Forelimb muscle (tissue), 1 donor: ENCODE results near the gene CIB4. TPM values are rescaled to one million over a fixed set of nuclear protein-coding genes. Genes with fewer than 3 reads are reported as not detected.

Experiments
- DNase-seq: peaks from one replicate; pipeline ENCODE4 v3.0.0-alpha.2; 2013; ENCODE audit warnings: low read depth
- polyA plus RNA-seq: library from polyadenylated mRNA; unstranded; fragments of 120-200 nt; gene quantifications from one replicate; pipeline ENCODE4 v1.2.1, GENCODE V29; 2013; ENCODE audit not compliant: insufficient read length

The CIB4 gene
- polyA plus RNA-seq, 1 donor = not detected

DNA sequence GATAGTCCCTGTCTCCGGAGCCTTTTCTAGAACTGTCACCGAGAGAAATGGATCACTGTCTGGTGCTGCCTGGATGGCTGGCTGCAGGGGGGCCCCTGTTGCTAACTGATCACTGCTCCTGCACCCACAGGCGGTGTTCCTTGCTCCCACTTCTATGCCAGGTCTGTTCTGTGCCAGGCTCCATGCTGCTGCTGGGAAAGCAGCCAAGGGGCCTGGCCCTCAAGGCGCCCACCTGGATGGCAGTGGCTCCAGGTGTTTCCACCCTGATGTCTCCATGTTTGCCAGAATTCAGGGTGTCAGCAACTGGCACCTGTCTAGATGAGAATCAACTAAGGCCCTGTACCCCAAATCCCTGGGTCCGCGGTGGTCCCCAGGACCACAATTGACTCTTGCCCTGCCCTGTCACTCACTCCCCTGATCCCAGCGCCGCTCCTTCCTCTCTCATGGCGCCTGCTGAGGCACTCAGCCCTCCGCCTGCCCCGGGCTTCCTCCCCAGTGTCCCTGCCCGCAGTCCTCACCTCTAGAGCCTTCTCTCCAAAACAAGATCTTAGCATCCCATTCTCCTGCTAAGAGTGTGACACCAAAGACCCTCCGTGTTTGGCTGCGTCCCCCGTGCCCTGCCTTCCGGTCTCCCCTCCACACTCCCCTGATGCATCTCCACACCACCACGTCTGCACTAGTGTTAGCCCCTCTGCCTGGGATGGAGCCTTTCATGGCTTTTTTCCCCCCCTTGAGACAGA is 90.7 kb downstream of the CIB4 start:
- DNase-seq = no peak

DNA sequence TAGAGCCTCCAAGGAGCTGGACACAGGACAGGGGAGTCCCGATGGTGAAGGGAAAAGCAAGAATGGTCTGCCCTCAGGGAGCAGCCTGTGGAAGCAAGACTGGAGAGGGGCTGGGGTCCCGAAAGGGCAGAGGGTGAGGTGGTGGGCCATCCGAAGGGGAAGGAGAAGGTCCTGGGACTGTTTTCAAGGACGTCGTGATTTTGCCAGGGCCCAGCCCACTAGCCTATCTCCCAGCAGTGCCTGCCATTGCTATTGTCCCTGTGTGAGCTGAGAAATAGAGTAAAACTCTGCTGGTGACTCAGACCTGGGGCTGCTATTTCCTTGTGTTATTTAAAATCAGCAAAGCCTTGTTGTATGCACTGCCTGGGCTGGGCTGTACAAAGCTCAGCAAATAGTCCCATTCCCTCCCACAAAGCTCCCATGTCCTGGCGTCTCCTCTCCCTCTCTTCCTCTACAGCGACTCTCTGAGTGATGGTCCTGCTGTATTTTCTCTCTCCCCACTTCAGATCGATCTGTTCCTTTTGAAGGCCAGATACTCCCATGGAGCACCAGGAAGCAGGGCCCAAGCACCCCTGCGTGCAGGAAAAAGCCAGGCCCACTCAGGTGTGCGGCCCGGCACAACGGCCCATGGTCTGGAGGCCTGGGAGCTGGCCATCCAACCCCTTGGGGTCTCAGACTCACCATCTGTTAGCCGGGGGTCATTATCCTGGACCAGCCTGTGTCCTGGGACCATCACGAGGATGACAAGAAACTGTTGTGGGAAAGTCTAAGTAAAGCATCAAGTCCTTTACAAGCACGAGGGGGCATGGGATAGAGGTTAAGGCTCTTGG is 98.3 kb downstream of the CIB4 start:
- no peak for DNase-seq

DNA sequence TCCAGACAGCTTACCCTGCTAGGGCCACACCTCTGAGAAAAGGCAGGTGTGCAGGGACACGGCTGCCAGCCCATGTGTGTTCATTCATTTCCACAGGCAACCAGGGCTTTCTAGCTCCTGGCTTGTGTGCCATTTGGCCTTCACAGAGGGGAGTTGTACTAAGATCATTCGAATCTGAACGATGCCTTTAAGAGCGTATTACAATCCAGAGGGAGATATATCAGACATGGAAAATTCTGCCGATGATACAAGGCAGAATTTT is 99.0 kb downstream of the CIB4 start:
- DNase-seq = no peak

DNA sequence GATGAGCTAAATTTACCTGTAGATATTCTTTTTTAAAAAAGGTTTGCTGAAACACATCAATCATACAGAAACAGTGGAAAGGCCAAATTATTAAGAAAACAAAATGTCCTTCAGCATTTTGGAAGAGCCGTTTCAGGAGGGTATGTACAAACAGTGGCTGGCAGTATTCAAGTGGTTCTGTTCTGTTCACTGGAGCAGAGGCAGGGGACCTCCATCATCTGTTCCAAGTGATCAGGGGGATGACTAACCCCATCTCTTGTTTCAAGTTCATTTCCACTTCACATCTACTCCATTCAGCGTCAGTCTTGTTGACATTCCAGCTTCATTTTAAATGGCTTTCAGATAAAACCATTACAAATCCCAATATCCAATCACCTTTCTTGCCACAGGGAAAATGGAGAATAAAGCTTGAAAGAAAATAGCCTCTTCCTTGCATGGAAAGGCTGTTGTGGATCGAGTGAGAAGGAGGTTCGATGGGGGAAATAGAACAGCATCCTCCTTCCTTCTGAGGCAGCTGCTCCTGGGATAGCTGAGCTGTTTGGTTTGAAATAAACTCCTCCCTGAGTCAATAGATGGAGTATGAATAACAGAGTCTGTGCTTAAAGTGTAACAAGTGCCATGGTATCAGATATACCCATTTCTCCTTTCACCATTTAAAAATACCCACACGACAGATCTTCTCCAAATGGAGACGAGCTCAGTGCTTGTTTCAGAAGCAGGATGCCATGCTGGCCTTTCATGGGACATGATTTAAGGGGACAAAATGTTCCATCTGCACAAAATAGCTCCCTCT is 99.6 kb downstream of the CIB4 start:
- no peak for DNase-seq

DNA sequence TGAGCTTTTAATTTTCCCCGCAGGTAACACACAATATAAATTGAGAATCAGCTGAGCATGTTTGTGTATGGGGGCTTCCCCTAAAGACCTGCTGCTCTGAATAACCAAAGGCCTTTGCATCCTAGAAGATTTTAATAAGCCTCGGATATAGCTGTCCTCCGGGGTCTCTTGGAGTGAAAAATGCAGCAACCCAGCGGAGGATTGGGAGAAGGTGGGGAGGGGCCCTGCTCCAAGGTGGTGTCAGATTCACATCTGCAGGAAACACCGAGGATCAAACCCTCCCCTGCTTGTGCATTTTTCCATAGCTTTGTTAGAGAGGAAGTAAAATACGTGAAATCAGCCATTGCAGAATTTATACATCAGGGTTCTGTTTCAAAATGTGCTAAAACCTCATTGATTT is 100.2 kb downstream of the CIB4 start:
- DNase-seq = no peak

DNA sequence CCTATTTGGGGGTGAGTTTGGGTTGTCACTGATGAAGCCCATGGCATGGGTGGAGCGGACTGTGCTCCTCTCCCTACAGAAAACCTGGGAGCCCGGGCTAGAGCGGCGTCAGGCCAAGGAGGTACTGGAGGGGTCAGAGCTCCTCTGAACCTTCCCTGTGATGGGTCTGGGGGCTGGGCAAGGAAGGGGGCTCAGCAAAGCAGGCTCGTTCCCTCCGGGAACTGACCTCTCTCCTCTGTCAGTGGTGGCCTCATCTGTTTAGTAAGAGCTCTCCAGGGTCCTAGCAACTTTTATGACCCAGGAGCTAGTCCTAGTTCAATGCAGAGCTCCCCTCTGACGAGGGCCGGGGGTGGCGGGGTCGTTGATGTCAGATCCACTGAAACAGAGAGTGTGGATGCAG is 100.9 kb downstream of the CIB4 start:
- no peak for DNase-seq

DNA sequence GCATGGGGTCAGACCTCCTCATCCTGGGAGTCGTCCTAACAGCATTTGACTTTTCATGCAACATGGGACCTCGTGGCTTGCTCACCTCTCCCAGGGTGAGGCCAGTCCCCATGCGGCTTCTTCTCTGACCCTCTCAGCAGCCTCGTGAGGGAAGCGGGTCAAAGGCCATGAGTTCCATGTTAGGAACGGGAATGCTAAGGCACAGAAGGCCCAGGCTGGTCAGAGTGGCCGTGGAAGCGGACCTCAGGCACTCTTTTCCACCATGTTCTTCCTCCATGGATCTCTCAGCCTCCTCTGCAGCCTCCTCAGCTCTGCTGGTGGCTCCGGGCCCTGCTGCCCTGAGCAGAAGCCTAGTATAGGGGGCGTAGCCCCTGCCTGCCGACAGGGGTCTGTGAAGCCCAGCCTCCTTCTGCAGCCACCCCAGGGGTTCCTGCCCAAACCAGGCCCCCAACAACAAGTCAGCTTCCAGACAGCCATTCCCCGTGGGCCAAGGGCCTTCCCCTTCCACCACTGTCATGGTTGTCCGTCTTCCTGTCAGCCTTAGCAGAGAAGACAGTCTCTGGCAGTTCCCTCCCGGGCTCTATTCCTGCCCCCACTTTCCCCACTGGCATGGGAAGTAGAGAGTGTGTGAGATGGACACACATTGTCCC is 103.2 kb downstream of the CIB4 start:
- no peak for DNase-seq

DNA sequence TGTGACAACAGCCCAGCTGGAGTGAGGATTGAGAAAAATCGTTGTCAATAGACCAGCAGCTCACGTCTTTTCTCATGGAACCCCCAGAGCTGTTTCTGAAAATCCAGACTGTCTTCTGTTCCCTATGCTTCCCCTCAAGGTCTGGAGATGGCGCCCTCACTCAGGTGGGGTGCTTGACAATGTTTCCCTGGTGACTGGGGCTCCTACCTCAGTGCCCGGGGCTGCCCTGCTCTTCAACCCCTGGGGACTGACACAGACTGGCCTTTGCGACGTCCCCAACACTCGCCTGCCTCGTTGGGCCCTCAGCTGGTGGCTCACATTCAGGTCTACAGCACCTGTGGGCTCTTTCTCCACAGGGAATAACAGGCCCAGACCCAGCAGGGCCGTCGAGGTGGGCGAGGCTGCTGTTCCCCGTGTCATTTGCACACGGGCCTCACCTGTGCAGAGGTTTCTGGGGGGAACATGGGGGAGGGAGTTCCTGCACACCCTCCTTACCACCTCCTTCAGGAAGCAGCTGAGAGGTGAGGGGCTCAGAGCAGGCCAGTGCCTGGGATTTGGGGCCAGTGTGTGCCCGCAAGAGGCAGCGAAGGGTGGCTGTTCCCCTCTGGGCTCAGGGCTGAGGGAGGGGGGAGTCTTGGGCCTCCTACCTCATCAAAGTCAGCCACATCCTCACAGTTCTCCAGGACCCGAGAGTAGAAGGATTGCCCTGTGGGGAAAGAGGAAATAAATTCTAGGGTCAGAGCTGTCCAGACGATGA is 103.9 kb downstream of the CIB4 start:
- no peak for DNase-seq

DNA sequence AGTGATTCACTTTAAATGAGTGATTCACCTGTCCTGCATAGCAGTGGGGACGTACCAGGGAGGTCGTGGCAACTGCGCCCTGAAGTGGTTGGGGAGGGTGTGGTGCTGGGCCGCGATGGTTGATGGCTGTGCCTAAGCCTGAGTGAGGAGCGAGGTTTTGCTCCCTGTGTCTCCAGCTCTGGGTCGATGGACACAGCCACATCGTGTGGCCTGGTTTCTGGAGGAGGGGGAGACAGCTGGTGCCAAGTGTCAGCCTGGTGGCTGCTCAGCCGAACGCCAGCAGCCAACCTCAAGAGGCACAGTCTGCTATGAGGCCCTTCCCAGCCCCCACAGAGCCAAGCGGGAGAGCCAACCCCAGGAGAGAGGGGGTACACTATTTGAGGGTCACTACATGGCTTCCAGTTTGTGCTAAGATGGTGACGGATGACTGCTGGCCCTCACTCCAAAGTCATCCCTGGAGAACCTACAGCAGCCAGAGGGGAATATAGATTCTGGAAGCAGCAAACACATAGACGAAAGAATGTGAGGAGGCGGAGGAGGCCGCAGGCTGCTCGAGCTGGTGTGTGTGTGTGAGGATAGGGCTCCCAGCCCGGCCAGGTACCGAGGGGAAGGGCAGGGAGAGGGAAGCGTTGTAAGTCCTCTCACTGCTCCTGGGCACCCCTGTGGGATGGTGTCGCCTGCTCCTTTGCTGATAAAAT is 104.6 kb downstream of the CIB4 start:
- no peak for DNase-seq

DNA sequence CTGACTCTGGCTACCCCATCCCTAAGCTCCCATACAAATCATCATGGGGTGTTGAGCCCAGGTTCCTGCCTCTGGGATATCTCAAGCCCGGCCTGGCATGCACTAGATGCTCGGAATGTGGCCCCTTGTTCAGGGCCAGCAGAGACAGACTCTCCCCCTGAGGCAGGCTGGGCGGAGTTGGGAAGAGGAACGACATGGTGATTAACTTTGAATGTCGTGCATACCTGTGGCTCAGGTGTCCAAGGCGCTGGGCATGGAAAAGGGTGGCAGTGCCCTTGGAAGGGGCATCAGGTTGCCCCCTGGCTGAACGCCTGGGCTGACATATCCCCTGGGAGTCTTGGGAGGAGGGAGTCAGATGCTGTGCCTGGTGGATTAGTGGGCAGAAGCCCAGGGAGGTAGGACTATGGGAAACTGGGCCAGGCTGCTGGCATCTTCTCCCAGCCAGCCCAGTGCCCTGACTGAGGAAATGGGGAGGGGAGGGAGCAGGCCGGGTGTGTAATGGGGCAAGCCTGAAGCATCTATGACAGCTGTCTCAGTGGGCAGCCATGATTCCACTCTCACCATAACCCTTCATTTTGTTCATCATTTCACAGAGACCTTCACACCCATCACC is 105.4 kb downstream of the CIB4 start:
- DNase-seq = no peak

DNA sequence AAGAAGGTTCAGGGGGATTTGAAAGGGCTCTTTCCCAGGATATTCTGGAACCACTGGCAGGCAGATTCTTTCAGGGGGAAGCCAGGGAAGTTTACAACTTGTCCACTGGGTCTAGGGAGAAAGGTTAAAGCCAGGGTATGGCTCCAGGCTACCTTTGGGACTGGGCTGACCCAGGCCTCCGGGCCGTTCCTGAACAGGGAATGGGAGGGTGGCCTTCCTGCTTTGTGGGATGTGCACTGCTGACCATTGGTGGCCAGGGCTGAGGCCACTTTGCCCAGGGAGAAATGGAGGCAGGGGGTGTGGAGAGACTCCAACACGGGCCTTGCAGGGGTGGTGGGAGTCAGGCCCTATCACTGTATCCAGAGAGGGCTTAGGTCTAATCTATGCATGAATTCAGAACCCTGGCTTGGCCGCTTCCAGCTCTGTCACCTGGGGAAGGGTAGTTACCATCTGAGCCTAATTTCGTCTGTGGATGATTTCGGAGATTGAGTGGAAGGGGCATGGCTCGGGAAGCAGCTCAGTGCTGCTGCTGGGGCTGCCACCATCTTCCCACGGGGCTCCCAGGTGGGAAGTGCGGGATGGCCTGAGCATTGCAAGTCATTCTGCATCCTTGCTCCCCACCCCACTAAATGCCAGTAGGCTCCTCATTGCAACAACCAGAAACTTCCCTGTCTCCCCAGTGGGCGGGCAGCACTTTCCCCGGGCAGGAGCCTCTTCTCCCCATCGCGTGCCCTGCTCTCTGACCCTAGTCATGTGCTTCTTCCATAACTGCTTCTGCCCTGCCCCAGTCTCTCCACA is 106.1 kb downstream of the CIB4 start:
- DNase-seq = no peak

DNA sequence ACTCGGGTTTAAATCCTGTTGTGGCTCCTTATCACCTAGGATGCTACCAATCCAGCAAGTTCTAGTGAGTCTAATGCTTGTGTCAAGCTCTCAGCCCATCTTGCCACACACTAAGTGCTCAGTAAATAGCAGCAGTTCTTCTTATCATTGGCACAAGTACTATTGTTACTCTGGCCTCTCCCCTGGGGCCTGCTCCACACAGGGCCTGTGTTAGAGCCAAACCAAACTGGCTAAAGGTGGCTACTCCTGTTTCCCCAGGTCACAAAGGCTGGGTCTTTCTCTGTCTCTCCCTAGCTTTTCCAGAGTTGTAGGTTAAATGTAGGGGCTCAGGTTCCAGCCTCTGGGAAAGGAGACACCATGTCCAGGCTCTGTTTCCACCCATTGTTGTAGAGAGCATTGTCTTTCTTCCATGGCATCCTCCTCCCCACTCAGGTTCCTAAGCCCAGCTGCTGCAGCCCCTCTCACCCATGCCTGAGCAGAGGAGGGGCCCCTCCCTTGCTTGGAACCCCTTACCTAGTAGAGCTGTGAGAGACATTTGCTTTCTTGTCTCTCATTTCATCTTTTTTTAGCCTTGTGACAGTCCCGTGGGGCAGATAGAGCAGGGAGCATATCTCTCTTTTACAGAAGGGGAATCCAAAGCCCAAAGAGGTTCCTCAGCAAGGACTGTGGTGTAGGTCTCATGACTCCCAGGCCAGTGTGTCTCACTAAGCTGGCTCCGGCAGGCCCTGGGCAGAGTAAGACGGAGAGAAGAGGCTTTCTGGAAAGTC is 106.9 kb downstream of the CIB4 start:
- no peak for DNase-seq

DNA sequence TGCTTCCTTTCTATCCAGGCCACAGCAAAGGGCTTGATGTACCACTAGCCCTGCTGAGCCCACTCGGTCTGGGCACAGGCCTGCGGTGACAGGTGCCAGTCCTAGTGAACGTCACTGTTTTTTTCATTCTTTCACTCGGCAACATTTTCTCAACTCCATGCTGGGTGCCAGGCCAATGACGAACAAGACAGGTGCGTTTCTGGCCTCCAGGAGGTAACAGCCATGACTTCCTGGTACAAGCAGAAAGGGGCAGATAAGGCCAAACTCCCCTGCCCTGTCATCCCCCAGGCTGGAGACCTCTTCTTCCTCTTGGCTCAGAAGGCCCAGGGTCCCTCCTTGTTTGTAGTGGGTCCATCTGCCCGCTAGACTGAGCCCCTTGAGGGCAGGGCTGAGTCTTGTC is 107.5 kb downstream of the CIB4 start:
- DNase-seq = no peak

DNA sequence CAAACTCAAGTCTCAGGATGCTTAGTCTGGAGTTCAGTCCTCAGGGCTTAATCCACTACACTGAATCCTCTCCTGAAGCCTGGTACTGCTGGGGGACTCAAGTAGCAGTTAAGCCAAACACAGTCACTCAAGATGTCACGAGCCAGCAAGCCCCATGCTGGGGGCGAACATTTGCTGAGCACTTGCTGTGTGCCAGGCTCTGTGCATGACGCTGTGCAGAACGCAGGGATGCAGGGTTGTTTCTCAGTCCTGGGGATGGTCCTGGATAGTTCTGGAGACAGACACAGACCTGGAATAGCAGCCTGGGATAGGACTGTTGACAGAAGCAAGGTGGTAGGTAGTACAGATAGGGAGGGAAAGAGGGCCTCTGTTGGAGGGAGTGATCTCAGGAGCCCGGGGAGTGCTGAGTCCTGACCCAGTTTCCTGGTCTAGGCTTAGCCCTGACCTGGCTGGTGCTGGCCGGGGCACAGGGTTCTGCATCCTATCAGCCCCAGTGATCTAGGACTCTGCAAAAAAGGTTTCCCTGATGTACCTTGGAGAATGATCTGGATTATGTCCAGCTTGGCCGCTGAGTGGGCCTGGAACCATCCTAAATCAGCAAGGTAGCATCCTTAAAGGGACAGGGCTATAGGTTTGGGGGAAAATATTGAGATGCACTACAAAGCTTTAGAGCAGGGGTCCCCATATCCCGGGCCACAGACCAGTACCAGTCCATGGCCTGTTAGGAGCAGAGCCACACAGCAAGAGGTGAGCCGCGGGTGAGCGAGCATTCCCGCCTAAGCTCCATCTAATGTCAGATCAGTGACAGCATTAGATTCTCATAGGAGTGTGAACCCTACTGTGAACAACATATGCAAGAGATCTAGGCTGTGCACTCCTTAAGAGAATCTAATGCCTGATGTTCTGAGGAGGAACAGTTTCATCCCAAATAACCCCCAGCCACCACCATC is 108.6 kb downstream of the CIB4 start:
- DNase-seq = no peak
